ENCODE data around the gene SEMA5B. TPM values are rescaled to one million over a fixed set of nuclear protein-coding genes. Genes with fewer than 3 reads are reported as not detected.

SEMA5B gene
- total and polyA plus RNA-seq, 2 of the 4 experiments (the other 2 are of a cell fraction), result not detected

DNA sequence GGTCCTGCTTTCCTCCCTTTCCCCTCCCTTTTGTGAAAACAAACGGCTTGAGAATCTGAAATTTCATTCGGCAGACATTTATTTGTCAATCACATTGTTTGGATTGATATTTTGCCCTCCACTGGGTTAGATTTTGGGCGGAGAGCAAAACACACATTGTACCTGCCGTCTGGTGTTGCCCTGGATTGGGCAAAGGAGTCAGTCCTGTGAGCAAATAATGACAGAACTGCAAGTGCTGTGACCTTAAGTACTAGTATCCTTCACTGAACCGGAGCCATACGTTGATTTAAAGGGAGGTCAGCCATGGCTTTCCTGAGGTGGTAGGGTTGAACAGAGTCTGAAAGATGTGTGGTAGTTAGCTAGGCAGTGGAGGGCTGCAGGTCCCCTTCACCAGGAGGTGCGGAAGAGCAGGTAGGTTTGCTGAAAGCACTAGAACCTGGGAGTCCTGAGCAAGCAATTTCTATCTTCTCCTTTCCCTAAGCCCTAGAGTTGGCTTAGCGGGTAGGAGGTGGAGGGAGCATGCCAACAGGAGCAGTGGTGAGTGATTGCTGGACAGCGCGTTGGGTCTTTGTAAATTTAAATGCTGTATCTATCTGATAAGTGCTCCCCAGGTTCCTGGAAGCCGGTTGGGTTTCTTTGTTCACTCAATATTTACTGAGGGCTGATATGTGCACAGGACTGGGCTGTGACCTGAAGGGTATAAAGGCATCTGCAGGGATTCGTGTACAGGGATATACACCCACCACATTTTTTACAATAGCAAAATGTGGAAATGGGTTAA lies 41.2 kb upstream of the SEMA5B start:
- no peak for ATAC-seq (ENCODE audit: low read depth)
- H2BK20ac ChIP-seq (ENCODE audit: low read depth, low read length), result no peak overlapping the region

More for the DNA sequence above, 41.2 kb upstream of the SEMA5B start:
- TF ChIP-seq NFE2L2 (IDR thresholded peaks at IDR 0.05; ENCODE audit: low read depth, low read length), result no peak
- no peak for TF ChIP-seq RCOR1 (IDR thresholded peaks at IDR 0.05; ENCODE audit: insufficient replicate concordance, low read length)
- TF ChIP-seq MXI1 (IDR thresholded peaks at IDR 0.05; ENCODE audit: borderline replicate concordance, low read depth, low read length), result no peak
- no peak for TF ChIP-seq POLR2A (IDR thresholded peaks at IDR 0.05; ENCODE audit: low read depth, low read length)
- TF ChIP-seq, protein P1, sequence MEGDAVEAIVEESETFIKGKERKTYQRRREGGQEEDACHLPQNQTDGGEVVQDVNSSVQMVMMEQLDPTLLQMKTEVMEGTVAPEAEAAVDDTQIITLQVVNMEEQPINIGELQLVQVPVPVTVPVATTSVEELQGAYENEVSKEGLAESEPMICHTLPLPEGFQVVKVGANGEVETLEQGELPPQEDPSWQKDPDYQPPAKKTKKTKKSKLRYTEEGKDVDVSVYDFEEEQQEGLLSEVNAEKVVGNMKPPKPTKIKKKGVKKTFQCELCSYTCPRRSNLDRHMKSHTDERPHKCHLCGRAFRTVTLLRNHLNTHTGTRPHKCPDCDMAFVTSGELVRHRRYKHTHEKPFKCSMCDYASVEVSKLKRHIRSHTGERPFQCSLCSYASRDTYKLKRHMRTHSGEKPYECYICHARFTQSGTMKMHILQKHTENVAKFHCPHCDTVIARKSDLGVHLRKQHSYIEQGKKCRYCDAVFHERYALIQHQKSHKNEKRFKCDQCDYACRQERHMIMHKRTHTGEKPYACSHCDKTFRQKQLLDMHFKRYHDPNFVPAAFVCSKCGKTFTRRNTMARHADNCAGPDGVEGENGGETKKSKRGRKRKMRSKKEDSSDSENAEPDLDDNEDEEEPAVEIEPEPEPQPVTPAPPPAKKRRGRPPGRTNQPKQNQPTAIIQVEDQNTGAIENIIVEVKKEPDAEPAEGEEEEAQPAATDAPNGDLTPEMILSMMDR (conservative IDR thresholded peaks at IDR 0.05; ENCODE audit: low read depth, low read length), result no peak
- TF ChIP-seq SMC3 (IDR thresholded peaks at IDR 0.05; ENCODE audit: low read depth, low read length), result no peak
- TF ChIP-seq MAFK (IDR thresholded peaks at IDR 0.05; ENCODE audit: low read depth, low read length), result no peak
- TF ChIP-seq RFX5 (IDR thresholded peaks at IDR 0.05; ENCODE audit: low read depth, low read length), result no peak
- no peak for TF ChIP-seq CHD1 (IDR thresholded peaks at IDR 0.05; ENCODE audit: low read depth, low read length)
- Histone ChIP-seq H3K4ac (ENCODE audit: low read depth, low read length) (no peak overlapping the region), H3K18ac (ENCODE audit: low read depth, low read length) (no peak overlapping the region), H3K9ac (ENCODE audit: low read depth, low read length) (no peak overlapping the region), H2BK15ac (ENCODE audit: low read depth, low read length) (no peak overlapping the region), H3K4me1 (ENCODE audit: control insufficient read depth, insufficient read depth, low read length) (peaks cover 8% of the 10 kb centered on the region), H3K9me3 (ENCODE audit: control insufficient read depth, insufficient read depth, low read length) (no peaks in the 10 kb centered on the region), H3K56ac (ENCODE audit: extremely low read depth, insufficient read depth, low read length) (no peak overlapping the region), H3K4me2 (ENCODE audit: low read depth, low read length) (peak overlapping the region; percentile 47), H3K9me1 (ENCODE audit: insufficient read depth, low read length) (peaks cover 21% of the 10 kb centered on the region), H4K5ac (ENCODE audit: low read depth, low read length) (no peak overlapping the region), H3K4me3 (ENCODE audit: insufficient read depth, low read depth, low read length) (no peak overlapping the region), H3K79me1 (ENCODE audit: low read depth in 1 of 2, low read length in 2 of 2) (peaks cover 27 to 63% of the 10 kb centered on the region in 2 experiments), H3K27me3 (ENCODE audit: control insufficient read depth, insufficient read depth, low read length) (peaks cover 6% of the 10 kb centered on the region), H3K14ac (replicated peaks; ENCODE audit: low read depth, low read length) (peak overlapping the region; percentile 89), H2BK5ac (ENCODE audit: low read depth, low read length, poor library complexity, severe bottlenecking) (no peak overlapping the region), H3K27ac (ENCODE audit: insufficient read depth, low read length) (no peak overlapping the region), H2BK120ac (ENCODE audit: low read depth, low read length) (no peak overlapping the region), H4K8ac (ENCODE audit: low read depth in 2 of 2, low read length in 2 of 2) (no peak overlapping the region; a peak in 1 of 4 replicates), H4K91ac (ENCODE audit: insufficient read depth, low read depth, low read length) (no peak overlapping the region), H2AK5ac (ENCODE audit: low read depth, low read length) (peak overlapping the region; percentile 40; the same call in 1 of the 2 replicates), H3K36me3 (ENCODE audit: control insufficient read depth, insufficient read depth, low read length) (no peaks in the 10 kb centered on the region), H4K20me1 (ENCODE audit: insufficient read depth, low read length) (peaks cover 48% of the 10 kb centered on the region), H3K23ac (ENCODE audit: low read depth, low read length) (peak overlapping the region; percentile 18; the same call in 1 of the 2 replicates), H2AFZ (replicated peaks; ENCODE audit: low read length, poor library complexity) (peak overlapping the region; percentile 87), H2AK9ac (replicated peaks; ENCODE audit: low read depth, low read length, poor library complexity) (peak overlapping the region; percentile 93)
- CTCF ChIA-PET, result interaction anchor here (1.4 kb wide), 1 partner anchor 314 kb away, joined by 3 read pairs; no protein-coding TSS in a partner anchor
- in situ Hi-C loops (cut with MboI; ENCODE audit: low sequenced_read_pairs), result no loop called here
- DNase-seq, result no peak
- intact Hi-C loops (cut with micrococcal nuclease), result no loop called here
- WGBS, 2 experiments (ENCODE audit: extremely low coverage in 2 of 2, insufficient read length in 1 of 2), result 80% methylated on average over 1 of the region's 12 CpGs; no CpG with 5 or more reads in 1 of the 2 experiments
- dilution Hi-C loops (cut with HindIII; ENCODE audit: low sequenced_read_pairs, unreplicated experiment), result no loop called here
- BruUV-seq (replicated peaks), result no TSS peak
- POLR2A ChIA-PET (ENCODE audit: unreplicated experiment), result no interaction called here

Data from IMR-90 (cell line).